Stimulated activated CD8-positive, alpha-beta memory T cell treated with anti-CD3 and anti-CD28 coated beads, Interleukin-15, amount 100 ng/mL, for 4 hours (primary cell): ENCODE measurements around the gene CACNA1B.
"Not testable (repeated sequence)": the region's sequence is repeated elsewhere in the genome, so short reads cannot be mapped to it uniquely, and the experiment has no call there.

Source experiments
- DNase-seq, 2 donors: peaks; one replicate each; pipeline ENCODE4 v3.0.0-alpha.2; 2020; ENCODE audit warnings: low read depth in 2 of 2

The CACNA1B gene

DNA sequence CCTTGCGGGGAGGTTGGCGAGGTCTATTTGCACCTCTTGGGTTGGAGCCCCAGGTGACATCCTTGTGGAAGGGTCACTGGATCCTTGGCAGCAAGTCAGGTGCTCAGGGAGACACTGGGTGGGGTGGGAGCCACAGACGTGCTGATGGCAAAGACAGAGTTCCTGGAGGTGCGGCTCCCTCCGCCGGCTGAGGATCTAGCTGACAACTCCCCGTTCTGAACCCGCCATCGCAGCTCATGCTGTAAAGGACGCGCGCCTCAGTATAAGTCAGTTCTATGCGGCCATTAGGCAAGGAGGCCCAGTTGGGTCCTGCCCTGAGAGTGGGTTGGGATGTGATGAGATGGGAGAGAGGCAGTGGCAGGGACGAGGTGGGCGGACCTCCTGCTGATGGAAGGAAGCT is 263.4 kb downstream of the CACNA1B start:
- not testable (repeated sequence) for DNase-seq

DNA sequence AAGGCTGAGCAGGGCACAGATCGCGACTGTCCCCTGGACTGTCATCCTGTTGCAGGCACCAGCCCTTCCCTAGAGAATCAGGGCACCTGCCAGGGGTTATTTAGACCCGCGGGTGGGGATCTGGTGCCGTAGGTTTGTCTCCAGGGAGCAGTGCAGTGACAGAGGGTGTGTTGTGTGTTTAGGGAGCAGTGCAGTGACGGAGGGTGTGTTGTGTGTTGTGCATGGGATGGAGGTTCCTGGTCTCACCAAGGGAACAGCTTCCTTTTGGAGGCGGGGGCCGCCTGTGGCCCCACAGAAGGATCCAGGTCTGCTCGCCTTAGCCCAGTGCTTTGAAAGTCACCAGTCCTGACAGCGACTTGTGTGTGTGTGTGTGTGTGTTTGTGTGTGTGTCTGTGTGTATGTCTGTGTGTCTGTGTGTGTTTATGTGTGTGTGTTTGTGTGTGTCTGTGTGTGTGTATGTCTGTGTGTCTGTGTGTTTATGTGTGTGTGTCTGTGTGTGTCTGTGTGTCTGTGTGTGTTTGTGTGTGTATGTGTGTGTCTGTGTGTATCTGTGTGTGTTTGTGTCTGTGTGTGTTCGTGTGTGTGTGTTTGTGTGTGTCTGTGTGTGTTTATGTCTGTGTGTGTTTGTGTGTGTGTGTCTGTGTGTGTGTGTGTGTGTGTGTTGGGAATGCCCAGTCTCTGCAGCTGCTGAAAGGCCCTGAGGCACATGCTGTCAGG is 265.1 kb downstream of the CACNA1B start:
- DNase-seq, result not testable (repeated sequence)

DNA sequence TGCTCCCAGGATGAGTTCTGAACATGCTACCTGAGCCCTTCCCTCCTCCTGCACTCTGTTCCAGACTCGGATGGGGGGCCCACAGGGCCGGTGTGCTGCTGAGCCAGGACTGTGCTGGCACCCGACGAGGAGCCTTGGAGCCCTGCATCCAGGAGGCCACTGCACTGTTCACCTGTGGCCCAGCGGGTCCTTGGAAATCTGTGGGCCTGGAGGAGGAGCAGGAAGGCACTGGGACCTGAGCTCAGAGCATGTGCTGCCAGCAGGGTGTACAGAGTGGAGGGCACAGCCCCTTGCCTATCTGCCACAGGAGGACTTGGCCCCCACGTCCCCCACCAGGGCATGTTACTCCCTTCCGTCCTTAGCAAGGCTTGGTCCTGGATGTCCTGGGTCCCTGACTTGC is 265.9 kb downstream of the CACNA1B start:
- DNase-seq, result not testable (repeated sequence)

DNA sequence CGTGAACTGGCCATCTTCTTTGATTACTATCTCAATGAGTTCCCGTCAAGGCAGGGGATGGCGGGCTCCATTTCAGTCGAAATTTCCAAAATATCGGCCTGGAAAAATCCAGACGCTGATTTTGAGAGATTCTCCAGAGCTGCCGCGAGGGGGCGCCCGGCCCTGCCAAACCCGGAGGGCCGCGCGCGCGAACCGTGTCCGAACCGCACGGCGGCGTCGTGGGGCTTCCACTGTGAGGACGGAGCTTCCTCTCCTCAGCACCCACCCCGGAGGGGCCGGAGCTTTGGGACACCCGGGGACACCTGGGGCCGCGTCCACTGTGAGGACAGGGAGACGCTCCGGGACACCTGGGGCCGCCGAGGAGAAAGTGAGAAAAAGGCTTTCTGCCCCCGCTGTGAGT is 270.0 kb downstream of the CACNA1B start:
- DNase-seq, result not testable (repeated sequence)

DNA sequence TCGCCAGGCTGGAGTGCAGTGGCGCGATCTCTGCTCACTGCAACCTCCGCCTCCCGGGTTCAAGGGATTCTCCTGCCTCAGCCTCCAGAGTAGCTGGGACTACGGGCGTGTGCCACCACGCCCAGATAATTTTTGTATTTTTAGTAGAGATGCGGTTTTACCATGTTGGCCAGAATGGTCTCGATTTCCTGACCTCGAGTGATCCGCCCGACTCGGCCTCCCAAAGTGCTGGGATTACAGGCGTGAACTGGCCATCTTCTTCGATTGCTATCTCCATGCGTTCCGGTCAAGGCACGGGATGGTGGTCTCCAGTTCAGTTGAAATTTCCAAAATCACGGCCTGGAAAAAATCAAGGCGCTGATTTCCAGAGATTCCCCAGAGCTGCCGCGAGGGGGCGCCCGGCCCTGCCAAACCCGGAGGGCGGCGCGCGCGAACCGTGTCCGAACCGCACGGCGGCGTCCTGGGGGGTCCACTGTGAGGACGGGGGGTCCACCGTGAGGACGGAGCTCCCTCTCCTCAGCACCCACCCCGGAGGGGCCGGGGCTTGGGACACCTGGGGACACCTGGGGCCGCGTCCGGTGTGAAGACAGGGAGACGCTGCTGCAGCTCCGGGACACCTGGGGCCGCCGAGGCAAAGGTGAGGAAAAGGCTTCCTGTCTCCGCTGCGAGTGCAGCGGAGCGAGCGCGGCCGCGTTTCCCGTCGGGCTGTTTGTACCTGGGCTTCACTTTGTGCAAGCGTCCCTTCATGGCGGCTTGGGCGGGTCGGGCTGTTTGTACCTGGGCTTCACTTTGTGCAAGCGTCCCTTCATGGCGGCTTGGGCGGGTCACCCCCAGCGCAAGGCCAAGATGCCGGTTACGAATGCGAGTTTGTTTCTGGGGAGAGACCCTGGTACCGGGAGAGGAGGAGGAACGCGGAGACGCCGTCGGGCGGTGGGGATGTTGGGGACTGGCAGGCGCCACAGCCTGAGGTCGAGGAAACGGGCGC is 272.4 kb downstream of the CACNA1B start:
- DNase-seq, result peak in 1 of 2 donors; percentile 4

DNA sequence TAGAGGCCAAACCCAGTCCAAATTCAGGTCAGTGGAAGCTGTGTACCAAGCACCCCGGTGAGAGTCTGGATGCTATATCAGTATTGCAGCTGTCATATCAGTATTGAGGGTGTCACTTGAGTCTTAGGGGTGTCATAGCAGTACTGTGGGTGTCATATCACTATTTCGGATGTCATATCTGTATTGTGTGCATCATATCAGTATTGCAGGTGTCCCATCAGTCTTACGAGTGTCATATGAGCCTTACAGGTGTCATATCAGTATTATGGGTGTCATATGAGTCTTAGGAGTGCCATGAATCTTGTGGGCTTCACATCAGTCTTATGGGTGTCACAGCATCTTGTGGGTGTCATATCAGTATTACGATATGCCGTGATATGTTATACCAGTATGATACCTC is 278.2 kb downstream of the CACNA1B start:
- DNase-seq, result not testable (repeated sequence)

DNA sequence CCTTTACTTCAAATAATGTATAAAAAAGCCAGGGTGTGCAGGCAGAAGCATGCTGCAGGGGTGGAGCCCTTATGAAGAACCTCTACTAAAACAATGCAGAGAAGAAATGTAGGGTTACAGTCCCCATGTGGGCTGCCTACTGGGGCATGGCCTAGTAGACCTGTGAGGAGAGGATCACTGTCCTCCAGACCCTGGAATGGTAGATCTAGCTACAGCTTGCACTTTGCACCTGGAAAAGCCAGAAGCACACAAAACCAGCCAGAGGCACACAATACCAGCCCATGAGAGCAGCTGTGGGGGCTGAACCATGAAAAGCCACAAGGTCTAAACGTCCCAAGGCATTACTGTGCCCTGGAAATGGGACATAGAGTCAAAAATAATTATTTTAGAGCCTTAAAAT is 289.2 kb downstream of the CACNA1B start:
- DNase-seq, result not testable (repeated sequence)
